NCI-H2196 (cell line): ENCODE data around the gene EPHX1.
"Not testable (repeated sequence)": the region's sequence is repeated elsewhere in the genome, so short reads cannot be mapped to it uniquely, and the experiment has no call there.

Source experiments
- DNase-seq: peaks from one replicate; lab custom pipeline; 2025; ENCODE audit not compliant: unreplicated experiment; lab: John Stamatoyannopoulos, UW

The EPHX1 gene

GRCh38 chr1:225809842-225810578 is at the start of gene EPHX1:
Gene EPHX1, plus strand, starts transcription at chr1:225810124. Its CDS starts 18,606 bp downstream, at chr1:225828730.
- DNase-seq = peak; percentile 92

GRCh38 chr1:225760531-225760930 is 49.4 kb upstream of the EPHX1 start:
- no peak for DNase-seq

- not testable (repeated sequence) for DNase-seq
These were observed 48.5 kb upstream of the EPHX1 start for GRCh38 chr1:225761395-225761794.

DNA sequence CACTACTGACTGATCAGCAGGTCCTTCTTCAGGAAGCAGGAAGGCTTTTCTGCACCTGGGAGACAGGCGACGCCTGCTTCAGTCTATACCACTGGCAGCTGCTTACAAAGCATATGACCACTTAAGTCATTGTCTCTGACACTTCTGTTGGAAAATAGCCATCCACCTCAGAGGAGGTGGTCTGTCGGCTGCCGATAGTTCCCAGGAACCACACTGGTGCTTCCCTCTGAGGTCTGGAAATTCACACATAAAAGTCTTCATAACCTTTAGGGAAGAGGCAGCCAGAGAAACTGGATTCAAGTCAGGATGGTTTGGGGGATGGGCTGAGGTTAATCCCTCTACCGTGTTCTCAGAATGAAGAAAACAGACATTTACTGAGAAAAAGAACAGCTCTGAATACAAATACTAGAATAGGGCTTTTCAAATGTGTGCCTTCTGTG is 47.9 kb upstream of the EPHX1 start:
- DNase-seq = peak; percentile 75

GRCh38 chr1:225762444-225762843 is 47.5 kb upstream of the EPHX1 start:
- no peak for DNase-seq

DNA sequence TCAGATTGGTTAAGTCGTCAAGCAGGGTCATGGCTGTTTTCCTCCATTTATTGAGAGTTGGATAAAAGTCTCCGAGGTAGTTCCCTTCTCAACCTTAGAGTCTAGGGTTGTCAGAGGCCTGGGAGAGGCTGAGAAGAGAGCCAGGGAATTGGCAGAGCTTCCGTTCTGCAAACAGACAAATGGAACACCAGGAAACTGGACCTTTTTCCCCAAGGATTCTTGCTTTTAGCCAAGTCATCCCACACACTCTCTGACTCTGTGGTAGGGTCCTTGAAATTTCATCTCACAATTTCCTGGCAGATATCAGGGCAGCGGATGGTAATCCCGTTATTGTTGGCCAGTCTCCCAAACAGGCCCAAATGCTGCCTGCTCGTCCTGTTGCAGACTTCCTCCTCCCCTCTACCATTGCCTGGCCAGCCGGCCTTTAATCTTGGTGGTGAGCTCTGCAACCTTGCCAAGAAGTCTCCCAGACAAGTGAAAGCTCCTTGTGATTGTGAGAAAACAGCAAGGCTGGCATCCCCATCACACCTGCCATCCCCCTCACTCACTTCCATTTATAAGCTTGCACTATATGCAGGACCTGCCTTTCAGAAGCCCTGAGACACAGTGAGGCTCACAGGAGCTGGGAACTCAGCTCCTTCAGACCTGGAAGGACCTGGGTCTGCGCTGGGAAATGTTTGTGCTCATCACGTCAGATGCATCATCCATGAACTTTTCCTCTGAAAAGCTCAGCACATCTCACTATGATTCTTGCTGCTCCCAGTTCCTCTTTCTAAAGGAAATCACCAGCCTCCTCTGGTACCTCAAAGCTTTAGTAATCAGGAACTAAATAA is 46.0 kb upstream of the EPHX1 start:
- DNase-seq = peak; percentile 62

GRCh38 chr1:225765982-225766674 is 43.8 kb upstream of the EPHX1 start:
- DNase-seq = no peak

- peak; percentile 87 for DNase-seq
These were observed 42.8 kb upstream of the EPHX1 start for GRCh38 chr1:225766967-225767633.

GRCh38 chr1:225767634-225768540 is 42.0 kb upstream of the EPHX1 start:
- DNase-seq = peak; percentile 89

DNA sequence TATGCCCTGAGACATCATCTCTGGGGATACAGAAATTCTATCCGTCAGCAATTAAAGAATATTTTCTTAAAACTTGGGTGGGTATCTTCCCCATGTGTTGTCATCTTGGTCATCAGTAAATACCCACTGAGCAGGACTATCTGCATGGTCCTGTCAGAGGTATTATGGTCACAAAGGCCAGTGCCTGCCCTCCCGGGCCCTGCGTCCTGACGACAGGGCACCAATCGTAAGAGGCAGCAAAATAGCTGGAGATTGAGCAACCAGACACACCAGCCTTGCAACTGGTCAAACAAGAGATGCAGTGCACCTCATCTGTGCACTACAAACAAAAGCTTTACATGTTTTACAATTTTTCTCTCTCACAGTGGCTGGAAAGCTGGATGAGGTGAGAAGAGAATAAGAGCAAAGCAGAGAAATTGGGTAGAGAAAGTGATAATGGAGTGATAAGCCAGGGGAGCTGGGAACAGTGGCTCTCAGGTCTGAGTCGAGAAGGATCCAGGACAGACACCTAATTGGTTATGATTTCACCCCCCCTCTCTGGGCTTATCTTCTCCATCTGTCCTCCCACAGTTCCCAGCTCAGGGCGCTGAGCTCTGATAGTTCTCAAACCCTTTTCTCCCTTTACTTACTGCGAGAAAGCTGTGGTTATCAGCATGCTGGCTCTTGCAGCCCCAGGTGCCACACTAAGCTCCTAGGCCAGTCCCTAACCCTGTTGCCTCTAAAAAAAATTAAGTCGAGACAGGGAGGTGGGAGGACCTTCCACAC is 41.1 kb upstream of the EPHX1 start:
- peak; percentile 55 for DNase-seq

DNA sequence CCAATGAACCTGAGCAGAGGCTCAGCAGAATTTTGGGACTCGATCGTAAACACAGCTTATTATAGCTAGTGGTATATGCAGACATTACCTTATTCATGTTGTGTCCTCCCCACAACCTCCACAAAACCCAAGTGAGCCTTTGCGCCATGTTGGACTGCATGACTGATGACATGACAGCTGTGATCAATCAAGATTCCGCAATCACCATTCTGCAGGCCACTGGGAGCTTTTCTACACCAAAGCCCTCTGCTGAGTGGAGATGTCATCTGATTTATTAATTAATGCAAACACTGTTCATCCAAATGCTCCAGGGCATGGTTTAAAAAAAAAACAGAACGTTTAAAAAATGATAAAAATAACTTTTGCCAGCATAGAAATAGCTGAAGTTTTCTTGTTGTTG is 40.2 kb upstream of the EPHX1 start:
- DNase-seq = no peak

DNA sequence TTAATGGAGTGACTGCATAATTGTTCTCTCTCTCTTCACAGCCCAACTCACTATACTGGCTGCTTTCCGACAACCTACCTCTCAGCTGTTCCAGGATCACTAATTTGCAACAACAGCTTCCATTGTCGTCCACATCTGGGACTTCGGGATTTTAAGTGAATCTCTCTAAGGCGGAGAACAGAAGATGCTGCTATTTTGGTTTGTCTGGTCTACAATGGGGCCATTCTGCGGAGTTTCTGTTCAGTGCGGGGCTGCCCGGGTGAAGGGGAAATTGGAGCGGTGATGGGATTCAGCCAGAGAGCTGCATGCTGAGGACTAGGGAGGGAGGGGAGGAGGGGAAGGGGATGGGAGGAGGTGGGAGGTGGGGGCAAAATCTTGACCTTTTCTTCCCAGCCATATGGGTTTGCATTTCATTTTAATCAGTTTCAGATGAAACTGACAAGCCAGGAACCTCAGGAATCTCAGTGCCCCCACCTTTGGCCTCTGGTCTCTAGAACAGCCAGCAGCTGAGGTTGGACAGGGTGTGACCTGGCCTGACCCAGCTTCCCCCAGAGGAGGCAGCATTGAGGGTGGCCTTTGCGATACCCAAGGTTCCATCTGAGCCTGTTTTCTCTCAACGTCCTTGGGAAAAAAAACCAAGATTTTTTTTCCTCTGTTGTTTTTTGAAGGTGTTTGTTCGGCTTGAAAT is 39.2 kb upstream of the EPHX1 start:
- no peak for DNase-seq

- no peak for DNase-seq
These were observed 38.1 kb upstream of the EPHX1 start for GRCh38 chr1:225771661-225772322.

DNA sequence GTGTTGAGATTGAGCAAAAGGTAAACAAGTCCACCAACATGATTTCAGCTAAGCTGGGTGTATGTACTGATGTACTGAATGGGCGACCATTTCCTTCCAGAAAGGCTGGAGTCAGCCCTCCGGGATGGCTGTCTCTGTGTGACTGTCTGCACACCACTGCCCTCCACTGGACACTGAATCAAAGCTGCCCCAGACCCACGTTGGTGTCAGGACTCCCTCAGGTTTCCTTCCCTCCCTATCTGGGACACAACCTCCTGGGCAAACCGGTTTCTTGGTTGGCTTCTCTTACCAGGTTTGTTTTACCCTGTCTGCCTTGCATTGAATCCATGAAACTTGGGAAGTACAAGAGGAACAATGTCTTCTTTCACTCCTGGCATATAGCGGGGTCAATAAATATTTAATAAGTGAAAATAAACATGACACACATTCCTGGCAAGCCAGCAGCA is 37.6 kb upstream of the EPHX1 start:
- peak; percentile 91 for DNase-seq

DNA sequence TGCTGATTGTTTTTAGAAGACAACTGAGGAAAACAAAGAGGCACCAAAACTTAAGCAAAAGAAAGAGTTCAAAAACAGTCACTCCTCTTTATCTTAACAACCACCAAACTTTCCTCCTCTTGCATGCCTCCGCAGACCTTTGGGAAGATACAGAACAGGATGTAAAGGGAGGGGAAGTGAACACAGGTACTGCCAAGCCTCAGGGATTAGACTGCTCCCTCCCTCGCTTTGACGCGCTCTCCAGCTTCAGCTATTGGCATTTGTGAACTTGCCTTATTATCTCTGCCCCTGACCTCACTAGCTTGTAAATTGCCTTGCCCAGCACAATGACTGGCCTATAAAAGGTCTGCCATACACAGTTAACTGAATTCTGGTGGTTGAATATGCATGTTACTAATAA is 37.1 kb upstream of the EPHX1 start:
- peak; percentile 27 for DNase-seq

DNA sequence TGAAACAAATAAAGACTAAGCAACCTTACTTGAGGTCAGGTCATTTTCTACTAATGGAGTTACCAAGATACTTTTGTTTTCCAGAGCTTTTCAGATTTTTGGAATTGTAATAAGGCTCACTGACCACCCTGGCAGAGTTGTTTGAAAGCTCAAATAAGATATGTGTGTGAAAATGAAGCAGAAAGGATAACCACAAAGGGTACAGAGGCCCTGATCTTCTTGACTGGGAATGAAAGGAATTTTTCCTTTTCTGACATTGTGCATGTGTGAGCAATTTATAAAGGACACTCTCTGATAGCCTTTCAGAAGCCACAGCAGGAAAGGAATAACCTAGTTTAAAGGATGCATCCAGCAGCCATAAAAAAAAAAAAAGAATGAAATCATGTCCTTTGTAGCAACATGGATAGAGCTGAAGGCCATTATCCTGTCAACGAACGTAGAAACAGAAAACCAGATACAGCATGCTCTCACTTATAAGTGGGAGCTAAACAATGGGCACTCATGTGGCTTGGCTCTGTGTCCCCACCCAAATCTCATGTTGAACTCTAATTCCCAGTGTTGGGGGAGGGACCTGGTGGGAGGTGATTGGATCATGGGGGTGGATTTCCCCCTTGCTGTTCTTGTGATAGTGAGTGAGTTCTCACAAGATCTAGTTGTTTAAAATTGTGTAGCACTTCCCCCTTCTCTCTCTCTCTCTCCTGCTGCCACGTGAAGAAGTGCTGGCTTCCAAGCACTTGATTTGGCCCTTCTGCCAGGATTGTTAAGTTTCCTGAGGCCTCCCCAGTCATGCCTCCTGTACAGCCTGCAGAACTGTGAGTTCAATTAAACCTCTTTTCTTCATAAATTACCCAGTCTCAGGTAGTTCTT is 35.4 kb upstream of the EPHX1 start:
- no peak for DNase-seq

GRCh38 chr1:225776294-225776693 is 33.6 kb upstream of the EPHX1 start:
- DNase-seq = no peak
